Astrocyte (in vitro differentiated cells and primary cell): ENCODE measurements around the gene NLRP8.

Source experiments
- CTCF ChIP-seq: IDR thresholded peaks from 2 replicates; pipeline ENCODE4 v1.5.1; 2011; ENCODE audit warnings: low read depth, mild to moderate bottlenecking, inconsistent platforms, low read length, moderate library complexity; ENCODE audit not compliant: insufficient read depth
- EZH2 ChIP-seq: IDR thresholded peaks from 2 replicates; pipeline ENCODE4 v1.6.1; 2012; ENCODE audit warnings: mild to moderate bottlenecking, low read length, inconsistent platforms; ENCODE audit not compliant: insufficient read depth

GRCh38 chr19:55958356-55958755 is 10.7 kb downstream of the NLRP8 start:
- TF ChIP-seq CTCF (no peak), EZH2 (no peak)
